22Rv1 (cell line): ENCODE measurements around the gene GALNT18.

Experiments used
- H3K27ac ChIP-seq: fragments of 450-650 bp; 2 replicates; pipeline ENCODE4 v1.5.1; 2017
- CTCF ChIP-seq: fragments of 450-650 bp; IDR thresholded peaks from 2 replicates; pipeline ENCODE4 v1.5.1; 2017; ENCODE audit warnings: mild to moderate bottlenecking
- ZFX ChIP-seq: fragments of 450-650 bp; IDR thresholded peaks from 2 replicates; pipeline ENCODE4 v1.6.1; 2017; ENCODE audit warnings: antibody characterized with exemption, borderline replicate concordance

Gene GALNT18

GRCh38 chr11:11379661-11380060, 242.1 kb downstream of the GALNT18 start:
- H3K27ac ChIP-seq: no peak overlapping the region
- TF ChIP-seq ZFX: no peak
- TF ChIP-seq CTCF: no peak

- TF ChIP-seq ZFX (no peak), CTCF (no peak)
- H3K27ac ChIP-seq: no peak overlapping the region
These were observed 243.4 kb downstream of the GALNT18 start for GRCh38 chr11:11378184-11378940.

GRCh38 chr11:11374358-11375148, 247.3 kb downstream of the GALNT18 start:
- TF ChIP-seq ZFX: no peak
- TF ChIP-seq CTCF: no peak

GRCh38 chr11:11373934-11374333, 247.9 kb downstream of the GALNT18 start:
- no peak overlapping the region for H3K27ac ChIP-seq
- TF ChIP-seq CTCF: no peak
- TF ChIP-seq ZFX: no peak

More at GRCh38 chr11:11374358-11375148, 247.3 kb downstream of the GALNT18 start:
- H3K27ac ChIP-seq: no peak overlapping the region

GRCh38 chr11:11372461-11372860, 249.3 kb downstream of the GALNT18 start:
- H3K27ac ChIP-seq: no peak overlapping the region
- no peak for TF ChIP-seq CTCF
- TF ChIP-seq ZFX: no peak

GRCh38 chr11:11370962-11371303, 250.9 kb downstream of the GALNT18 start:
- no peak overlapping the region for H3K27ac ChIP-seq
- TF ChIP-seq ZFX: no peak
- no peak for TF ChIP-seq CTCF
